SK-N-SH (cell line): ENCODE results near the gene USF3.

Experiments used
- GABPA ChIP-seq: IDR thresholded peaks from 2 replicates; pipeline ENCODE4 v1.4.0; 2012; ENCODE audit warnings: low read depth, mild to moderate bottlenecking
- RFX5 ChIP-seq: IDR thresholded peaks from 2 replicates; pipeline ENCODE4 v1.6.1; 2012; ENCODE audit warnings: mild to moderate bottlenecking, improper control_type of control experiment, low read length
- TF ChIP-seq, protein P1 (sequence below): fragments of 200-600 bp; sonication (generic); IDR thresholded peaks from 2 replicates; pipeline ENCODE4 v1.6.1; 2017; ENCODE audit warnings: antibody characterized with exemption, mild to moderate bottlenecking, moderate library complexity

DNA sequence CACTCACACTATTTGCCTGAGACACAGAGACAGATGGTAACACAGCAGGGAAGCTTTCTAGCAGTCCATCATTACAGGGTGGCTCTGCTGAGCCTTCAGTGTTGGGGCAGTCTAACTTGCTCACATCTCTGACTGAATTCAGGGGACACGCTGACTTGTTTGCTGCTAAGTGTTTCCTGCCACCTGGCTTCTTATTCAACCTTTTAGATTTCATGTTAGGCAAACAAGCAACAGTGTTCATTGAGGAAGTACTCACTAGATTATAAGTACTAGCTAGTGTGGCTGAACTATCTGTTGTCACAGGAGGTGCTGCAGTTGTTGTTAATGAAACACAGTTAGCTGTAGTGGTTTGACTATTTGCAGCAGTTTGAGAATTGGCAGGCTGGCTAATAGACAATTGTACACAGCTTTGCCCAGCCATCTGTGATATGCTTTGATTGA is 37.3 kb downstream of the USF3 start:
- TF ChIP-seq, protein P1, sequence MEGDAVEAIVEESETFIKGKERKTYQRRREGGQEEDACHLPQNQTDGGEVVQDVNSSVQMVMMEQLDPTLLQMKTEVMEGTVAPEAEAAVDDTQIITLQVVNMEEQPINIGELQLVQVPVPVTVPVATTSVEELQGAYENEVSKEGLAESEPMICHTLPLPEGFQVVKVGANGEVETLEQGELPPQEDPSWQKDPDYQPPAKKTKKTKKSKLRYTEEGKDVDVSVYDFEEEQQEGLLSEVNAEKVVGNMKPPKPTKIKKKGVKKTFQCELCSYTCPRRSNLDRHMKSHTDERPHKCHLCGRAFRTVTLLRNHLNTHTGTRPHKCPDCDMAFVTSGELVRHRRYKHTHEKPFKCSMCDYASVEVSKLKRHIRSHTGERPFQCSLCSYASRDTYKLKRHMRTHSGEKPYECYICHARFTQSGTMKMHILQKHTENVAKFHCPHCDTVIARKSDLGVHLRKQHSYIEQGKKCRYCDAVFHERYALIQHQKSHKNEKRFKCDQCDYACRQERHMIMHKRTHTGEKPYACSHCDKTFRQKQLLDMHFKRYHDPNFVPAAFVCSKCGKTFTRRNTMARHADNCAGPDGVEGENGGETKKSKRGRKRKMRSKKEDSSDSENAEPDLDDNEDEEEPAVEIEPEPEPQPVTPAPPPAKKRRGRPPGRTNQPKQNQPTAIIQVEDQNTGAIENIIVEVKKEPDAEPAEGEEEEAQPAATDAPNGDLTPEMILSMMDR: no peak
- TF ChIP-seq GABPA (no peak), RFX5 (no peak)
